Ramos (cell line): ENCODE measurements around the gene RNASE9.
"Not testable (repeated sequence)": the region's sequence is repeated elsewhere in the genome, so short reads cannot be mapped to it uniquely, and the experiment has no call there.

ENCODE experiments used
- in situ Hi-C: fragments of 300-500 bp; cut with MboI; formaldehyde crosslinking; loops from one replicate; pipeline ENCODE4 v1.14.3; 2022; ENCODE audit warnings: low sequenced_read_pairs; ENCODE audit not compliant: unreplicated experiment

The RNASE9 gene

DNA sequence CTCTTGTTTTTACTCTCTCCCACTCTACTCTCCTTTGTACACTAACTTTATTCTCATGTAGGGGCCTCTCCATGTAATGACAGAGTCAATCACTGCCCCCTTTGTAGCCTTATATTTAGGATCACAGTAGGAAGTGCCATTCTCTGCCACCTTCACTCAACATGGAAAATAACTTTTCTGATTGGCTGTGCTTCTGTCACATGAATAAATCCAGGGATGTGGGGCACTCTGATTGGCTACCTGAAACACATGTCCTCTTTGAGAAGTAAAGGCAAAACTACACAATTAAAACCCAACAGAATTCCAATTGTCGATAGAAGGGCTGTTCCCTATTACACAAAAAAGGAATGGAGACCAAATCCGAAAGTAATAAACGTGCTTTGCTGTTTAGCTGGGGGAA lies at the start of gene RNASE9:
TSS of gene RNASE9 (minus strand) at position 87 of the 400 bp plus-strand sequence.
- in situ Hi-C loops, result no loop called here

DNA sequence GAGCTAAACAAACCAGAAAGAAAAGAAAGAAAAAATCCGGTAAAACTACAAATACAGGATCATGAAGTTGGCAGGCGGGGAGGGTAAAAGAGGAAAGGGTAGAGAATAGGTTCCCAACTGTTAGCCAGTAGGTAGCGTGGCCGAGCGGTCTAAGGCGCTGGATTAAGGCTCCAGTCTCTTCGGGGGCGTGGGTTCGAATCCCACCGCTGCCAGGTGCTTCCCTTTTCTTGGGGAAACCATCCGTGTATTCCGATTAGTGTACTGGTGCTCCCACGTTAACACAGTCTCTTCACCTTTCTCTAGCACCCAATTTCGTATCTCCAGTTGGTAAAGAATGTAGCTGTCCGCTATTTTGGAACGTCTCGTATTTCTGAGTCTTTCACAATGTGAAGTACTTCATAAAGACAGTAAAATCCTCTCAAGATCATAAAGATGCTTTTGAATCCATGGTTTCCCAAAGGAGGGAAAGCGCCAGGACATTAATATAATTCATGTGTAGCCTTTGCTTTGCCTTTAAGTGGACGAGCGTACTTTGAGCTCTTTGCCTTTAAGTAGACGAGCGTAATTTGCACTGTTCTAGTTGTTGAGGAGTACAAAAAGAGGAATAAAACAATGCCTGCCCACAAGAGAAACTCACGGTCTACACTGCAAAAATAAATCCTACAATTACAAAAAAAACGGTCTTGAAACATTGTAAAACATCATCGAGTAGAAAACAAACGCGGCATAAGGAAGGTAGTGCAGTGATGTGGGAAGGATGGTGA lies 49.3 kb upstream of the RNASE9 start:
- in situ Hi-C loops, result loop anchor here (5.0 kb wide), 2 partner anchors 72 to 283 kb away; partner anchors contain the start of gene RNASE4

DNA sequence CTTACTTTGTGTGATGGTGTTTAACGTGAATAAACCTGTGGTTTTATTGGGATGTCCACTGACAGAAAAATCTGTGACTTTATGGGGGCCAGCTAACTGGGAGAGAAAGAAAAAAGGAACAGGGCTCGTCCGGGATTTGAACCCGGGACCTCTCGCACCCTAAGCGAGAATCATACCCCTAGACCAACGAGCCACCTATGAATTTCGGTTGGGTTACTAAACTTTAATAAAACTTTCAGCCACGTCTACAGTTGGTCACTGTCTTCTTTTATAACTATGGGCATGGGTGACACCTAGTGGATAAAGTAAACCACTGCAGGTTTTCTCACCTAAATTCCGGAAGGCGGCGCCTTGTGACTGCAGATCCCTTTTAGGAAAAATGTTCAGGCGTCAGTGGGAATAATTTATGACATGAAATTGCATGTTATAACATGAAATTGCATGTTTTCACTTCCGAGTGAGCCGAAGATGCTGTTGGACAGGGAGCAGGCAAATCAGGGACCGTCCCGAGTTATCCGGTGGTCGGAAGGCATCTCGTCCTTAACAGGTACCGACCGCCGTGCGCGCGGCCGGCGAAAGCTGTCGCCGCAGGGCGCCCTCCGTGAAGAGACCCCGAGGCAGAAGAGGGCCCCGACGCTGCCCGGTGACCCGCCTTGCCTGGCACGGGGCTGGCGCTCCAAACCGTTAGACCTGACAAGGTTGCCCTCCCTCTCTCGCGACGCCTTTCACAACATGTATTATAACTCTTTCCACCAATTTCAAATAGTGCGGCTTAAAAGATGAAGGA lies 48.6 kb upstream of the RNASE9 start:
- in situ Hi-C loops, result loop anchor here (5.0 kb wide), 2 partner anchors 73 to 282 kb away; partner anchors contain the start of gene RNASE4

DNA sequence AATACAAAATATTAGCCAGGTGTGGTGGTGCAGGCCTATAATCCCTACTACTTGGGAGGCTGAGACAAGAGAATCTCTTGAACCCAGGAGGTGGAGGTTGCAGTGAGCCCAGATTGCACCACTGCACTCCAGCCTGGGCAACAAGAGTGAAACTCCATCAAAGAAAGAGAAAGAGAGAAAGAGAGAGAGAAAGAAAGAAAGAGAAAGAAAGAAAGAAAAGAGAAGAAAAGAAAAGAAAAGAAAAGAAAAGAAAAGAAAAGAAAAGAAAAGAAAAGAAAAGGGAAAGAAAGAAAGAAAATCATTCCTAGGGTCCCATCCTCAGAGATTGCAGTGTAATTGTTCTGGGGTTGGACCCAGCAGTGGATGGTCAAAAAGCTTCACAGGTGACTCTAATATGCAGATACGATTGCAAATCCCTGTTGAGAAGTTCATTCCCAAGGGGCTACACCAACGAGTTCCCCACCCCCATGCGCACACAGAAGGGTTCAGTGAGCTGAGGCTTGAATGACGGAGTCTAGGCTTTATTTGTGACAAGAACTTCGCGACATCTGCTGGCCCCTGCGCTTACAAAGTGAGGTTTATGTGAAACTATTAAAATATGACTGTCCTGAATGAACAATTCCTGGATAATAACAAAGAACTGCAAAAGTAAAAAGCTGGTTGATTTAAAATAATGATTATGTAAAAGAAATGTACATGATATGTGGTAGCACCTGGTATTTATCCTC lies 47.7 kb upstream of the RNASE9 start:
- in situ Hi-C loops, result no loop called here

DNA sequence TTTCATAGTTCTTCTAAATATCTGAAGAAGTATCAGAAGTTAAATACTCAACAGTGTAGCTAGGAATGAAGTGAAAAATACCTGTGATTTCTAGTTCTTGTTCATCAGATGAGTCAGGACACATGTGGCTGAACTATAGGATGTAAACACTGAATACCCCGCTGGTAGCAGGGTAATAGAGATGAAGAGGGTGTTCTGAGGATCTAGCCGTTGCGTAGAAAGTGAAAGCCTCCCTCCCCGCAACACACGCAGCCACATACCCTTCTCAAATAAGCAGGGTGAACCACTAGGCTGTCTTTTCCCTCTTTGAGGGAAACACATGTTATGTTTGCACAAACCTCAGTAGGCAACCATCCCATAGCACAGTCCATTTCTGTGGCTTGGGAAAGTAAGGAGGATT lies 46.8 kb upstream of the RNASE9 start:
- in situ Hi-C loops, result no loop called here

DNA sequence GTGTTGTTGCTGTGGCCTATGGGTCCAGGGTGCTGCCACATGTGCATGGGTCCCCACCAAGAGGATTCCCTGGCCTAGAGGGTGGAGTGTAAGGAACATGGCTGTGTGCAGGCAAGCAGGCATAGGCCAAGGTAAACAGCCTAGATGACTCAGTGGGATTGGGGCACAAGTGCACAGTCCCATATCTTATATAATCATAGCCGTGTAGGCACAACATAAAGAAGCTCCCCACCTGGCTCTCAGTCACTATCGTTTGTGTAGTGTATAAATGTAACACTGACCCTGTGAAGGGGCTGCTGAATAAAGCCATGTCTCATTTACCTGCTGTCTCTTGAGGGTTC lies 46.0 kb upstream of the RNASE9 start:
- in situ Hi-C loops, result no loop called here

DNA sequence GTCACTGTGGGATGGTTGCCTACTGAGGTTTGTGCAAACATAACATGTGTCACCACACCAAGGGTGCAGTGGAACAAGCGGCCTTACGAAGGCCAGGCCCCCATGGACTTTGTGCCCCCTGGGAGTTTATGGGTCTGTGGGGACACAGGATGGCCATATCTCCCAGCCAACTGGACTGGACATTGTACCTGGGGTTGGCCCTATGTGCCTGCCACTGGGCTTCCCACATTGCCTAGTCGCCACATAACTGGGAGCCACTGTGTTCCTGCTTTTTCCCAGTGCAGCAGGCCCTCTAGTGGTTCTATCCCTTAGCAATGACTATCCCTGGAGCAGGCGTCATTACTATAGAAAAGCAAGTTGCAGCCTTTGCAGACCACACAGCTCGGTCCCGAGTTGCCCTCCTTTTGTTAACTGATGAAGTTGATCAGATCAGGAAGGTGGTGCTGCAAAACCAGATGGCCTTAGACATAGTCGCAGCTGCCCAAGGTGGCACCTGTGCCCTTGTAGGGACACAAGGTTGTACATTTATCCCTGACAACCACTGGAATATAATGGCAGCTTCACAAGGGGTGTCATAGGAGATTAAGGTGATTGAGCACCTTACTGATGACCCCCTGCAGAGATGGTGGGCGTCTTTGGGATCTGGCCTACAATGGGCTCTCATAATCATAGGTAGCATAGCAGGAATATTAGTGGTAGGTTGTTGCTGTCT lies 45.5 kb upstream of the RNASE9 start:
- in situ Hi-C loops, result no loop called here

DNA sequence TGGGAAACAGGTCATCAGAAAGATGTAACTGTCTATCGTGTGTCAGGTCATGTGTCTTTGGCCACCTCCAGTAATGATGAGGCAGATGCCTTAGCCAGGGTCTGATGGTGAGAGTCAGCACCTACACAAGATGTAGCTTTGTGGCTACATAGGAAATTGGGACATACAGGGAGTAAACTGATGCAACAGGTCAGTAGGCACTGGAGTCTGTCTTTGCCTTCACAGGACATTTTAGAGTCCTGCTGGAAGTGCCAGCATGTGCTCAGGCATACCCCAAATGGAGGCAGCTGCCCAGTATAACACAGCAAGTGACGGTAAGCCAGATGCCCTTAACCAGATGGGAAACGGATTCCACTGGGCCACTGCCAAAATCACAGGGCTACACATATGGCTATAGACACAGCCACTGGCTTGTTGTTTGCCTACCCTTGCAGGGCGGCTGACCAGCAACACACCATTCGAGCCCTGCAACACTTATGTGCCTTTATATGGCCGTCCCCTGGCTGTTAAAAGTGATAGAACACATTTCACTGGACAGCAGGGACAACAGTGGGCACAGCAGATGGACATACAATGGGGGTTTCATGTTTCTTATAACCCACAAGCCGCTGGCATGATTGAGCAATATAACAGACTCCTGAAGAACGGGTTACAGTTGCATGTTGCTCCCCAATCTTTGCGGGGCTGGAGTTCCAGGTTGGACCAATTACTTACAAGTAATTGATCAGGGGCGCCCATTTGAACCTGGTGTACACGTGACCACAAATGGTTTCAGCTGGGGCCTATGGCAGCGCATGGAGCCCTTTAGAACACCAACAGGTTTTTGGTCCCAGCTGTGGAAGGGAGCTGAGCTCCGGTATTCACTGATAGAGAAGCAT lies 43.2 kb upstream of the RNASE9 start:
- in situ Hi-C loops, result no loop called here

DNA sequence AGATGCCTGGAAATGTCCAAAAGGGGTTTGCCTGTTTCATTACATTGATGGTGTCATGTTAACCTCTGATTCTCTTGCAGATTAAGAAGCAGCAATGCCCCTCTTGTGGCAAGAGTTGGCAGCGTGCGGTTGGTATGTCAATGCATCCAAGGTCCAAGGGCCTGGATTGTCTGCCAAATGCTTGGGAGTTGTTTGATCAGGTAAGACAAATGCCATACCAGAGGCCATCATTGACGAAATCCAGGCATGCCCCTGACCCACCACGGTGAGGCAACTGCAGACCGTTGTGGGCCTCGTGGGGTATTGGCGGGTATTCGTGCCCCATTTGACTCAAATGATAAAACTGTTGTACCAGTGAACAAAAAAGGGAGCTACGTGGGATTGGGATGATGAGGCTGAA lies 41.7 kb upstream of the RNASE9 start:
- in situ Hi-C loops, result no loop called here

DNA sequence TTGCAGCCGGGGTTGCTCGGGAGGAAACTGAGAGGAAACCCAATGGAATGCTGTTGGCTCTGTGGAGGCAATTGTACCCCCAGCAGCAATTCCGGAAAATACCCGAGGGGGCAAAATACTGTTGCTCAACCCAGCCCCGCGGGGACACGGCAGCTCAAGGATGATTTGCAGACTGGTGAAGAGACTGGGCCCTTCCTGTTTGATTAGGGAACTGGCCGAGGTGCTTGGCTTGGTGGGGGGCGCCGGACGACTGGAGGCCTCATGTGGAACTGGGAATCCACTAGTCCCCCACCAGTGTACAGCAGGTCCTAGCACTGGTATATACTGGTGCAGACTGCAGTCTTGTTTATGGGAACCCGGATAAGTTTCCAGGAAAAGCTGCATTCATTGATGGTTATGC lies 40.7 kb upstream of the RNASE9 start:
- in situ Hi-C loops, result no loop called here

DNA sequence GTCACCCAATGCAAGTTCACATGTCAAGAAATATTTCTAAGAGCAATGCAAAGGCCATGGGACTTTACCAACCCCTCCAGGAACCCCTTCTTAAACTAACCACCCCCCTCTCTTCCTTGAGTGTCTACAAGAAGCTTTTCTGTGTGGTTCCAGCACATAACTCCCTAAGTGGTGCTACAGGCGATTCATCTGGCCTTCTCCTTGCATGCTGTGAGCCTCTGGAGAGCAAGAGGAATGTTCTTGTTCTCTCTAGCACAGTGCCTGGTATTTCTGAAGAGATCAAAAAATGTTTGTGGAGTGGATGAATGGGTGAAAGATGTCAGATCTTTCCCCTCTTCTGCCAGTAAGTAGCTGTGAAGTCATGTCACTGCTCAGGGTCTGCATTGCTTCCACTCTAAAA lies 36.3 kb upstream of the RNASE9 start:
- in situ Hi-C loops, result no loop called here

DNA sequence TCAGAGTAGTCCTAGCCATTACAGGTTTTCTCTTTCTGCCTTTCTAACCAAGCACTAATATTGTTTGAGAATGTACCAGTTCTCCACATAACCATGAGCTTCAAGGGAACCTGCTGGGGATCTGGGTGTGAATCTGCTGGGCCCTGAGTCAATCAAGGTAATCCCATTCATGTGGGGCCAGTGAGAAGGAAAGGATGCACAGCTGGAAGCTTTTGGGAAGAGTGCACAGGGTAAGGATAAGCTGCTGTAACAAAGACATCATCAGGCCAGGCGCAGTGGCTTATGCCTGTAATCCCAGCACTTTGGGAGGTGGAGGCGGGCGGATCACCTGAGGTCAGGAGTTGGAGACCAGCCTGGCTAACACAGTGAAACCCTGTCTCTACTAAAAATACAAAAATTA lies 34.9 kb upstream of the RNASE9 start:
- in situ Hi-C loops, result not testable (repeated sequence)

DNA sequence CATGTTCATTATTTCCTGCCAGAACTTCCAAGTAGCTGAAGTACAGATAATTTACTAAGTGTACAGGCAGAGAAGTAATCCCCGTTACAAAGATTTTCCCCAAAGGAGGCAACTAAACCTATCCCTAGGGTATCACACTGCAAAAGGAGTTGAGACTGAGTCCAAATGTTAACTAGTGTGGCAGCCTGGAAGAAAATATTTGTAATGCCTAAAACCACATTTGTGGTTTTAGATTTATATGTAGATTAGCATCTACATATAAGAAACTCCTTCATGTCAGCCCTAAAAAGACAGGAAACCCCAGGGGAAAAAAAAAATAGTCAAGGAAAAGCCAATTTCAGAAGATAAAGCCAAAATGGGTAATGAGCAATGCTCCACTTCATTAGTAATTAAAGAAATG lies 31.7 kb upstream of the RNASE9 start:
- in situ Hi-C loops, result no loop called here

DNA sequence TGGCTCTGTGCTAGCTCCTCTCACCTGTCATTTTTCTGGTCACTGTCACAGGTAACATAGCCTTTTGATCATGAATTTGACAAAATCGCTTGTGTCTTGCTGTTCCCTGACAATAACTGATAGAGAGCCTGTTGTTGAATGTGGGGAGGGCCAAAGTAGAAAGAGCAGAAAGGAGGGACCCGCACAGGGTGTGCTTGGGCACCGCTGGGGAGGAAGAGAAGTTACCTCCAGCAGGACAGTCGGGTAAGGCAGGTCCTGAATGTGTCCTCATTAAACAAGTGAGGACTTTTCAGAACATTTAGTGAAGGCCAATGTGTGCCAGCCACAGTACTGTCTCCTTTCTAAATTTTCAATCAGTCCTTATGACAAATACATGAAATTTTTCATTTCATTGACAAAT lies 30.4 kb upstream of the RNASE9 start, which contains the start of gene RNASE12:
TSS of gene RNASE12 (minus strand) at position 142 of the 400 bp plus-strand sequence. CDS start 653 bp downstream, outside the sequence.
- in situ Hi-C loops, result no loop called here

DNA sequence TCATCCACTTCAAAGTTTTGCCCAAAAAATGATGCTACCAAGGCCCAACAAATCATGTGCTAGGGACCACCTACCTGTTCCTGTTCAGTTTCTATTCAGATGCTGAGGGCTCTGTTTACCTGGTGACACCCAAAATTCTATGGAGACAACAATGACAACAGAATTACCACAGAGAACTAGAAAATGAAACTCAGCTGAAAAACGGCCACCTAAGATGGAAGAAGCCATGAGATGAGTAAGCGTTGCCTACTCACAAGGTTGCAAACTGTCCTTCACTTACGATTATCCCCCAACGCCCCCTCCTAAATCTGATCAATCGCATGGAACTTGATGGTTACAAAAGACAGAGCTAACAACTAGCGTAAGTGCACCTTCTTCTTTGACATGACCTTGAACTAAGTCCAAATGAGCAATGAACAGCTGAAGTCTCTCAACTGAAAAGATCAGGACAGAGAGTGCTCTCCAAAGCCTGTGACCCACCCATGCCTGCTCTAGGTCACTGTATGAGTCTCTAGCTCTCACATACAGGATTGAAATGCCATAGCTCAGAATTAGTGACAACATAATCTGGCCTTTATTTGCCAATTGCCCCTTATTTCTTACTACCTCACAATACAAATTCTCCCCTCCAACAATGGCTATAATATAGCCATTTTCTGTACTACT lies 26.8 kb upstream of the RNASE9 start, which contains the start of gene RNASE11:
TSS of gene RNASE11 (minus strand) at position 513 of the 666 bp plus-strand sequence.
- in situ Hi-C loops, result no loop called here

DNA sequence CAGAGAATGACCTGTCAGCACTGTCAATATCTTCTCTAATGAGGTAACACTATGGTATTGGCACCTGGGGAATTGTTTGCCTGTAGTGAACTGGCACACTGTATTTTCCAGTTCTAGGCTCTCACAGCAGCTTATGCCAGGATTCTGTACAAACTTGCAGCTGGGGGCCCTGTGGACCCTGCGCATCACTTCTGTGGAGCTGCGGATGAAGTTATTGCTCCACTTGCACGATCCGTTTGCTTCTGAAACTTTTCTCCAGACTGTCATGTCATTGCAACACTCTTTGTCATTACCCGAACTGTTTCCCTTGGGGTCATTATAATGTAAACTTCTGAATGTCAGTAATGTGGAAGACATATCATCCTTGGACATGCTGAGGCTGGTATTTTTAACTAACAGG lies 23.1 kb upstream of the RNASE9 start:
- in situ Hi-C loops, result no loop called here

DNA sequence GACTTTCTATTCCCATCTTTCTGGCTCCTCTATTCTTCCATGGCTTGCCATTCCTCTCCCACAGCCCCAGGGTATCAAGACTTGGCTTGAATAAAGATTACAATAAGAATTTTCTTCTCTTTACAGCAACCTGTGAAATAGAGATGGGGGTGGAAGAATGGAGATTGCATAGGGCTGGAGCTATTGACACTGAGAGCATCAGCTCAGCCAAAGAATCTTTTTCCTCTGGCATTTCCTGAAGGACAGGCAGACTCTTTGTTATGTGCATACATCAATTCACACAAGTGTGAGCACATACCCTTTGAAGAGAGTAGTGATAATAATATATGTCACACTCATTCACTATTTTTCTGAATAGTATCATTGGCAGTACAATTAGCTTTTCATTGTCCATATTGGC lies 22.3 kb upstream of the RNASE9 start:
- in situ Hi-C loops, result no loop called here

DNA sequence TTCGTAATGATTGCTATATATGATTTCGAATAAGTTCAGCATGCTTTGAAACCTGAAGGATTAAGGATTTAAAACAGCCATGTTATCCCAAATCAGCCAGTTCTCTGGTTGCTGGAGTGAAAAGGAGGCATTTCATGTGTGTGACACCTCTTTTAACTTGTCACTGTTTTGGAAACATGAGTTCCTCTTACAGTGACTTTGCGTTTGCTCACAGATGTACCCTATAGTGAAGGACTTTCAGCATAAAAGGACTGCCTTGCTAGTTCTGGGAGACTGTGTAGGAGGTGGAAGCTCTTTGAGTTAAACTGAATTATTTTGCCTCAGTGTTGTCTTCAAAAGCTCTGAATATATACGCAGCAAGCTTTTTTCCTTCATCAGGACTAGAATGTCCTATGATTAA lies 19.4 kb upstream of the RNASE9 start:
- in situ Hi-C loops, result no loop called here
